OCI-LY7 (cell line): Measurements from ENCODE around the gene ANKFN1.
"Not testable (repeated sequence)": the region's sequence is repeated elsewhere in the genome, so short reads cannot be mapped to it uniquely, and the experiment has no call there.

Experiments
- CTCF ChIP-seq: fragments of 200-600 bp; sonication (generic); conservative IDR thresholded peaks from 2 replicates; pipeline ENCODE4 v1.5.1; 2014; ENCODE audit warnings: mild to moderate bottlenecking, antibody characterized with exemption, low read length, moderate library complexity, mixed read lengths
- EZH2phosphoT487 ChIP-seq: fragments of 200-600 bp; sonication (generic); IDR thresholded peaks from 2 replicates; pipeline ENCODE4 v1.6.1; 2018; ENCODE audit warnings: low read depth, borderline replicate concordance, mild to moderate bottlenecking, mixed run types, antibody characterized with exemption, low read length, moderate library complexity, mixed read lengths

- not testable (repeated sequence) for TF ChIP-seq CTCF, EZH2phosphoT487
Observed at GRCh38 chr17:56288786-56289185, 135.5 kb downstream of the ANKFN1 start.
